HepG2 (cell line): ENCODE results near the gene PSMD1. TPM values are rescaled to one million over a fixed set of nuclear protein-coding genes. Genes with fewer than 3 reads are reported as not detected.

Experiments
- AGO1 ChIP-seq: fragments of 200-400 bp; formaldehyde crosslinking; IDR thresholded peaks from 2 replicates; pipeline ENCODE4 v1.6.1; 2017; ENCODE audit warnings: mild to moderate bottlenecking, low read depth, low read length, moderate library complexity; ENCODE audit not compliant: poor library complexity, severe bottlenecking
- HMGXB4 ChIP-seq, 2 experiments: sonication (generic) in 1 of 2; formaldehyde crosslinking in 1 of 2; IDR thresholded peaks; 2 replicates each; pipeline versions ENCODE4 v1.4.0 to v1.6.1; 2018 to 2020; ENCODE audit warnings: missing genetic modification reagents in 2 of 2, borderline replicate concordance in 1 of 2, low read depth in 1 of 2, mild to moderate bottlenecking in 1 of 2, missing biosample characterization in 1 of 2
- HNF4A ChIP-seq: sonication (generic); formaldehyde crosslinking; IDR thresholded peaks from 2 replicates; pipeline ENCODE4 v1.4.0; 2020; ENCODE audit warnings: missing genetic modification reagents
- MAX ChIP-seq: IDR thresholded peaks from 2 replicates; pipeline ENCODE4 v1.6.1; 2012; ENCODE audit warnings: inconsistent platforms
- NR3C1 ChIP-seq: sonication (generic); formaldehyde crosslinking; IDR thresholded peaks from 2 replicates; pipeline ENCODE4 v1.4.0; 2020; ENCODE audit warnings: missing genetic modification reagents
- PHB2 ChIP-seq: fragments of 450-650 bp; IDR thresholded peaks from 2 replicates; pipeline ENCODE4 v1.6.1; 2018; ENCODE audit not compliant: partially characterized antibody
- PHF21A ChIP-seq: sonication (generic); formaldehyde crosslinking; IDR thresholded peaks from 2 replicates; pipeline ENCODE4 v1.5.0; 2020; ENCODE audit warnings: mild to moderate bottlenecking, missing genetic modification reagents
- POLR2A ChIP-seq, 2 experiments: IDR thresholded peaks; 2 replicates each; pipeline ENCODE4 v1.6.1; 2011; ENCODE audit warnings: low read depth in 2 of 2, low read length in 2 of 2, mild to moderate bottlenecking in 1 of 2, moderate library complexity in 1 of 2; ENCODE audit not compliant: insufficient read depth in 1 of 2
- RBFOX2 ChIP-seq: fragments of 200-400 bp; formaldehyde crosslinking; IDR thresholded peaks from 2 replicates; pipeline ENCODE4 v1.6.1; 2017; ENCODE audit warnings: low read depth, mild to moderate bottlenecking, low read length
- RBM22 ChIP-seq: fragments of 200-400 bp; formaldehyde crosslinking; optimal IDR thresholded peaks from 2 replicates; pipeline ENCODE3; 2017; ENCODE audit warnings: mild to moderate bottlenecking, low read length, moderate library complexity
- SP4 ChIP-seq: sonication (generic); formaldehyde crosslinking; IDR thresholded peaks from 2 replicates; pipeline ENCODE4 v1.8.1; 2023; ENCODE audit warnings: mild to moderate bottlenecking, missing genetic modification reagents
- TAF15 ChIP-seq: fragments of 200-400 bp; formaldehyde crosslinking; IDR thresholded peaks from one replicate; pipeline ENCODE4 v1.6.1; 2018; ENCODE audit warnings: mild to moderate bottlenecking, low read depth, low read length; ENCODE audit not compliant: poor library complexity, severe bottlenecking
- YEATS4 ChIP-seq: sonication (generic); formaldehyde crosslinking; IDR thresholded peaks from 2 replicates; pipeline ENCODE4 v1.4.0; 2020; ENCODE audit warnings: missing genetic modification reagents, borderline replicate concordance
- ZBTB7B ChIP-seq: sonication (generic); formaldehyde crosslinking; IDR thresholded peaks from 2 replicates; pipeline ENCODE4 v1.4.0; 2020; ENCODE audit warnings: missing genetic modification reagents
- ZFP36L1 ChIP-seq: sonication (generic); formaldehyde crosslinking; IDR thresholded peaks from 2 replicates; pipeline ENCODE4 v1.8.0; 2022; ENCODE audit warnings: mild to moderate bottlenecking, missing genetic modification reagents, moderate library complexity
- ZHX1 ChIP-seq: sonication (generic); formaldehyde crosslinking; IDR thresholded peaks from 2 replicates; pipeline ENCODE4 v1.8.1; 2022; ENCODE audit warnings: low read depth, mild to moderate bottlenecking, missing genetic modification reagents
- ZNF552 ChIP-seq: sonication (generic); formaldehyde crosslinking; IDR thresholded peaks from 2 replicates; pipeline ENCODE4 v1.9.0; 2022; ENCODE audit warnings: missing genetic modification reagents, mild to moderate bottlenecking, borderline replicate concordance
- ZNF709 ChIP-seq: sonication (generic); formaldehyde crosslinking; IDR thresholded peaks from 2 replicates; pipeline ENCODE4 v1.5.0; 2020; ENCODE audit warnings: mild to moderate bottlenecking, missing genetic modification reagents
- ZNF768 ChIP-seq: sonication (generic); formaldehyde crosslinking; IDR thresholded peaks from 2 replicates; pipeline ENCODE4 v1.4.0; 2020; ENCODE audit warnings: missing genetic modification reagents
- ZNF770 ChIP-seq: sonication (generic); formaldehyde crosslinking; IDR thresholded peaks from 2 replicates; pipeline ENCODE4 v1.5.0; 2020; ENCODE audit warnings: mild to moderate bottlenecking, missing genetic modification reagents
- polyA plus RNA-seq, 8 experiments: library from polyadenylated mRNA; depleted of rRNA in 3 of 8; stranded (reverse) in 7 of 8; unstranded in 1 of 8; fragments of >200 nt; fragmentation: Illumina TruSeq in 4 of 8; extraction: Trizol in 4 of 8; gene quantifications; 2 replicates each; pipeline versions ENCODE4 v1.2.1 to v1.2.3, GENCODE V29; 2011 to 2016; ENCODE audit warnings: low read depth in 4 of 8, missing spikeins in 1 of 8, mixed read lengths in 1 of 8; ENCODE audit not compliant: insufficient read depth in 1 of 8
- total RNA-seq, 5 experiments: library from RNA; depleted of rRNA; stranded (reverse); fragments of >200 nt; fragmentation: Illumina TruSeq; extraction: Trizol; gene quantifications; 2 replicates each; pipeline ENCODE4 v1.2.3, GENCODE V29; 2016; ENCODE audit warnings: low read depth in 1 of 5
- TF ChIP-seq, protein P1 (sequence below): sonication (generic); formaldehyde crosslinking; IDR thresholded peaks from 2 replicates; pipeline ENCODE4 v1.5.1; 2020; ENCODE audit warnings: mild to moderate bottlenecking, missing genetic modification reagents, moderate library complexity

Gene PSMD1
- total and polyA plus RNA-seq, 2 of the 13 experiments (the other 11 are each of a cell fraction or from before 2014, with no cell fraction given), result 136 to 191 TPM

DNA sequence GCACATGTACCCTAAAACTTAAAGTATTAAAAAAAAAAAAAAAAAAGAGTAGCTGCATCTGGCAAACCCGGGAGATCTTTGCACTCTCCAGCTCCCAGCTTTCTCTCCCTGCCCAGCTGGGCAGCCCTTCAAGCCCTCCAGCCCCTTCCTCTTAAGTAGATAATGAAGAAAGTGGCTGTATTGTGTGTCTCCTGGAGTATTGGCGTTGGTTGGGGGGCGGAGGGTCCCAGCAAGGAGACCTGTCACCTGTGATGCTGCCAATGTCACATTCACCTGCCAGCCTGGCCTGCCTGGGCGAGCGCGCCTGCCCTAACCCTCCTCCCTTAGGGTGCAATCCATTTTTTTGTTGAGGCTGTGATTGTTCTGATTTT lies 17.4 kb upstream of the PSMD1 start (continued):
- TF ChIP-seq RBM22 (peak; percentile 50), YEATS4 (CRISPR knock-in tag) (0 out of 2 replicates have a peak, but pooled peaks have one; percentile 44), ZNF709 (CRISPR knock-in tag) (0 out of 2 replicates have a peak, but pooled peaks have one; percentile 37), RBFOX2 (peak; percentile 71), ZNF770 (CRISPR knock-in tag) (no peak), HMGXB4 (CRISPR knock-in tag; IDR thresholded peaks at IDR 0.05; ENCODE audit: borderline replicate concordance in 1 of 2, low read depth in 1 of 2) (no peak), ZNF768 (CRISPR knock-in tag) (no peak), ZBTB7B (CRISPR knock-in tag) (0 out of 2 replicates have a peak, but pooled peaks have one; percentile 2), HNF4A (CRISPR knock-in tag) (0 out of 2 replicates have a peak, but pooled peaks have one; percentile 6), ZHX1 (CRISPR knock-in tag) (no peak), ZNF552 (CRISPR knock-in tag) (no peak), NR3C1 (CRISPR knock-in tag) (no peak), MAX (0 out of 2 replicates have a peak, but pooled peaks have one; percentile 7), SP4 (CRISPR knock-in tag) (0 out of 2 replicates have a peak, but pooled peaks have one; percentile 4), PHB2 (no peak), ZFP36L1 (CRISPR knock-in tag) (no peak), AGO1 (no peak), PHF21A (CRISPR knock-in tag) (0 out of 2 replicates have a peak, but pooled peaks have one; percentile 9), POLR2A (IDR thresholded peaks at IDR 0.05; ENCODE audit: insufficient read depth in 1 of 2, low read depth in 2 of 2, low read length in 2 of 2) (peak in 1 of 2 experiments; percentile 37; a peak in 2 of 4 replicates), TAF15 (no peak)
- TF ChIP-seq, protein P1, sequence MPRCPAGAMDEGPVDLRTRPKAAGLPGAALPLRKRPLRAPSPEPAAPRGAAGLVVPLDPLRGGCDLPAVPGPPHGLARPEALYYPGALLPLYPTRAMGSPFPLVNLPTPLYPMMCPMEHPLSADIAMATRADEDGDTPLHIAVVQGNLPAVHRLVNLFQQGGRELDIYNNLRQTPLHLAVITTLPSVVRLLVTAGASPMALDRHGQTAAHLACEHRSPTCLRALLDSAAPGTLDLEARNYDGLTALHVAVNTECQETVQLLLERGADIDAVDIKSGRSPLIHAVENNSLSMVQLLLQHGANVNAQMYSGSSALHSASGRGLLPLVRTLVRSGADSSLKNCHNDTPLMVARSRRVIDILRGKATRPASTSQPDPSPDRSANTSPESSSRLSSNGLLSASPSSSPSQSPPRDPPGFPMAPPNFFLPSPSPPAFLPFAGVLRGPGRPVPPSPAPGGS (CRISPR knock-in tag), result no peak
